Smooth muscle cell (in vitro differentiated cells): ENCODE measurements around the gene CCDC57. TPM values are rescaled to one million over a fixed set of nuclear protein-coding genes. Genes with fewer than 3 reads are reported as not detected.

Experiments
- DNase-seq: peaks from one replicate; lab custom pipeline; 2025; ENCODE audit not compliant: unreplicated experiment; lab: John Stamatoyannopoulos, UW
- H2AFZ ChIP-seq: fragments of 200-600 bp; sonication (generic); 2 replicates; pipeline ENCODE4 v1.6.0; 2016; ENCODE audit warnings: antibody characterized with exemption, low read depth, mild to moderate bottlenecking
- H3F3A ChIP-seq: fragments of 200-600 bp; sonication (generic); 2 replicates; pipeline ENCODE4 v1.6.0; 2017; ENCODE audit warnings: antibody characterized with exemption, low read depth
- H3K27ac ChIP-seq: fragments of 200-600 bp; sonication (generic); 2 replicates; pipeline ENCODE4 v1.5.1; 2016; ENCODE audit warnings: low read depth, mild to moderate bottlenecking
- H3K27me3 ChIP-seq: fragments of 200-600 bp; sonication (generic); 2 replicates; pipeline ENCODE4 v1.6.1; 2016; ENCODE audit warnings: low read depth, mild to moderate bottlenecking
- H3K36me3 ChIP-seq: fragments of 200-600 bp; sonication (generic); 2 replicates; pipeline ENCODE4 v1.5.1; 2016; ENCODE audit warnings: low read depth
- H3K4me1 ChIP-seq: fragments of 200-600 bp; sonication (generic); 2 replicates; pipeline ENCODE4 v1.5.1; 2016; ENCODE audit warnings: low read depth
- H3K4me2 ChIP-seq: fragments of 200-600 bp; sonication (generic); 2 replicates; pipeline ENCODE4 v1.6.0; 2016; ENCODE audit warnings: mild to moderate bottlenecking
- H3K4me3 ChIP-seq: fragments of 200-600 bp; sonication (generic); 2 replicates; pipeline ENCODE4 v1.5.1; 2016; ENCODE audit warnings: mild to moderate bottlenecking
- H3K79me2 ChIP-seq: fragments of 200-600 bp; sonication (generic); 2 replicates; pipeline ENCODE4 v1.6.0; 2016; ENCODE audit warnings: low read depth, mild to moderate bottlenecking
- H3K9ac ChIP-seq: fragments of 200-600 bp; sonication (generic); 2 replicates; pipeline ENCODE4 v1.6.0; 2016; ENCODE audit warnings: low read depth
- H3K9me3 ChIP-seq: fragments of 200-600 bp; sonication (generic); replicated peaks from 2 replicates; pipeline ENCODE4 v1.5.1; 2016; ENCODE audit warnings: low read depth
- H4K20me1 ChIP-seq: fragments of 200-600 bp; sonication (generic); 2 replicates; pipeline ENCODE4 v1.6.0; 2016; ENCODE audit warnings: low read depth
- WGBS: methylation state at CpG from one replicate; pipeline ENCODE4 v1.1.7; 2016; ENCODE audit warnings: low lambda C conversion rate; 5-methylcytosine and 5-hydroxymethylcytosine counted together
- polyA plus RNA-seq: library from polyadenylated mRNA; unstranded; fragments of >200 nt; fragmentation: Nextera tagmentation; extraction: Ambion mirVana; gene quantifications from 2 replicates; pipeline ENCODE4 v1.2.1, GENCODE V29; 2016
- total RNA-seq: library from RNA; depleted of rRNA; stranded (reverse); fragments of >200 nt; gene quantifications from 2 replicates; pipeline ENCODE4 v1.2.3, GENCODE V29; 2014
- TF ChIP-seq, protein P1 (sequence below): fragments of 200-600 bp; sonication (generic); IDR thresholded peaks from 2 replicates; pipeline ENCODE4 v1.5.1; 2017; ENCODE audit warnings: borderline replicate concordance, mild to moderate bottlenecking, antibody characterized with exemption; ENCODE audit not compliant: insufficient read depth, poor library complexity, severe bottlenecking

The CCDC57 gene
- total and polyA plus RNA-seq, 2 experiments from 2014 or later = 18.3 to 23.1 TPM

- no peak overlapping the region for H3K9ac ChIP-seq
- TF ChIP-seq, protein P1, sequence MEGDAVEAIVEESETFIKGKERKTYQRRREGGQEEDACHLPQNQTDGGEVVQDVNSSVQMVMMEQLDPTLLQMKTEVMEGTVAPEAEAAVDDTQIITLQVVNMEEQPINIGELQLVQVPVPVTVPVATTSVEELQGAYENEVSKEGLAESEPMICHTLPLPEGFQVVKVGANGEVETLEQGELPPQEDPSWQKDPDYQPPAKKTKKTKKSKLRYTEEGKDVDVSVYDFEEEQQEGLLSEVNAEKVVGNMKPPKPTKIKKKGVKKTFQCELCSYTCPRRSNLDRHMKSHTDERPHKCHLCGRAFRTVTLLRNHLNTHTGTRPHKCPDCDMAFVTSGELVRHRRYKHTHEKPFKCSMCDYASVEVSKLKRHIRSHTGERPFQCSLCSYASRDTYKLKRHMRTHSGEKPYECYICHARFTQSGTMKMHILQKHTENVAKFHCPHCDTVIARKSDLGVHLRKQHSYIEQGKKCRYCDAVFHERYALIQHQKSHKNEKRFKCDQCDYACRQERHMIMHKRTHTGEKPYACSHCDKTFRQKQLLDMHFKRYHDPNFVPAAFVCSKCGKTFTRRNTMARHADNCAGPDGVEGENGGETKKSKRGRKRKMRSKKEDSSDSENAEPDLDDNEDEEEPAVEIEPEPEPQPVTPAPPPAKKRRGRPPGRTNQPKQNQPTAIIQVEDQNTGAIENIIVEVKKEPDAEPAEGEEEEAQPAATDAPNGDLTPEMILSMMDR = no peak
- WGBS = 90% methylated on average over 22 of the region's 22 CpGs
- H3K27me3 ChIP-seq = no peaks in the 10 kb centered on the region
- DNase-seq = no peak
- H3F3A ChIP-seq = peaks cover 67% of the 10 kb centered on the region
- H3K27ac ChIP-seq = peak overlapping the region; percentile 84
- peaks cover 100% of the 10 kb centered on the region for H4K20me1 ChIP-seq
- no peak overlapping the region for H2AFZ ChIP-seq
- peaks cover 25% of the 10 kb centered on the region for H3K79me2 ChIP-seq
- H3K4me3 ChIP-seq = no peak overlapping the region
- H3K4me1 ChIP-seq = no peaks in the 10 kb centered on the region
- peaks cover 7% of the 10 kb centered on the region for H3K36me3 ChIP-seq
- no peaks in the 10 kb centered on the region for H3K9me3 ChIP-seq
- H3K4me2 ChIP-seq = no peak overlapping the region
Measured at GRCh38 chr17:82247182-82247823, 34.7 kb upstream of the CCDC57 start.

- no peaks in the 10 kb centered on the region for H3K9me3 ChIP-seq
- H4K20me1 ChIP-seq = peaks cover 100% of the 10 kb centered on the region
- H3K27ac ChIP-seq = peak overlapping the region; percentile 84
- TF ChIP-seq, protein P1 = no peak
- H3K79me2 ChIP-seq = peaks cover 18% of the 10 kb centered on the region
- no peak overlapping the region for H3K4me3 ChIP-seq
- H3K36me3 ChIP-seq = peaks cover 7% of the 10 kb centered on the region
- H3K27me3 ChIP-seq = no peaks in the 10 kb centered on the region
- no peak overlapping the region for H2AFZ ChIP-seq
- no peak overlapping the region for H3K4me2 ChIP-seq
- DNase-seq = no peak
- no peak overlapping the region for H3K9ac ChIP-seq
- H3K4me1 ChIP-seq = no peaks in the 10 kb centered on the region
- H3F3A ChIP-seq = peaks cover 64% of the 10 kb centered on the region
- 78% methylated on average over 27 of the region's 27 CpGs for WGBS
Measured at GRCh38 chr17:82246365-82247181, 33.9 kb upstream of the CCDC57 start.

DNA sequence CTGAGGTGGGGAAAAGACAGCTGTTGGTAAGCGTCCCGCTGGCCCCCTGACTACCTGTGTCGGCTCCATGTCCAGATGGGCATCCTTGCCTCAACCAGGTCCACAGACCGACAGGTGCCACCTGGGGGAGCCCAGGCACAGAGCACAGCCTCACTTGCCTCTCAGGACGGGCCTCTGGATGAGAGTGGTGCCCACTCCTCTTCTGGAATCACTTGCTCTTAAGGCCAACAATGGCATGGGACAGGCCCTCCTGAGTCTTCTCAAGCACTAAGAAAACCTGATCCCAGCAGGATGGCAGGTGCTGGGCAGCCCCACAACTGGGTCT is 33.4 kb upstream of the CCDC57 start:
- H3K27ac ChIP-seq = peak overlapping the region; percentile 84
- WGBS = 98% methylated on average over 5 of the region's 5 CpGs

More for the DNA sequence above, 33.4 kb upstream of the CCDC57 start:
- no peaks in the 10 kb centered on the region for H3K9me3 ChIP-seq
- H2AFZ ChIP-seq = no peak overlapping the region
- peaks cover 12% of the 10 kb centered on the region for H3K79me2 ChIP-seq
- H3K4me3 ChIP-seq = no peak overlapping the region
- no peak overlapping the region for H3K4me2 ChIP-seq
- H3K36me3 ChIP-seq = peaks cover 7% of the 10 kb centered on the region
- H3K4me1 ChIP-seq = no peaks in the 10 kb centered on the region
- TF ChIP-seq, protein P1 = no peak
- no peak overlapping the region for H3K9ac ChIP-seq
- peaks cover 59% of the 10 kb centered on the region for H3F3A ChIP-seq
- no peak for DNase-seq
- peaks cover 100% of the 10 kb centered on the region for H4K20me1 ChIP-seq
- H3K27me3 ChIP-seq = no peaks in the 10 kb centered on the region
